ENCODE measurements around the gene RNLS.

- no peak for TF ChIP-seq CTCF (IDR thresholded peaks at IDR 0.05)
- TF ChIP-seq POLR2A (IDR thresholded peaks at IDR 0.05) = no peak
Measured at GRCh38 chr10:88245974-88246511, 337.1 kb downstream of the RNLS start.

All from thyroid gland (tissue), 4 donors.